ENCODE data around the gene SEMA6D. TPM values are rescaled to one million over a fixed set of nuclear protein-coding genes. Genes with fewer than 3 reads are reported as not detected.
A peak's percentile ranks its signal among the peaks of the same experiment; 100 is the strongest.

SEMA6D gene
- total and polyA plus RNA-seq, 2 donors (not counting 1 experiment from before 2014, with no cell fraction given) = 2.4 to 13.4 TPM

GRCh38 chr15:47781527-47781926 is 64.2 kb downstream of the SEMA6D start:
- no peaks in the 10 kb centered on the region for H3K36me3 ChIP-seq (ENCODE audit: control insufficient read depth, insufficient read depth, low read length)
- no peak overlapping the region for H3K4me3 ChIP-seq (replicated peaks in 1 of 4; ENCODE audit: control extremely low read depth in 1 of 4, insufficient read depth in 1 of 4, low read depth in 3 of 4, low read length in 4 of 4)
- no peak overlapping the region for H3K4me2 ChIP-seq (ENCODE audit: extremely low read depth, insufficient read depth, low read length)
- DNase-seq (ENCODE audit: low read depth in 2 of 2) = no peak
- H3K79me2 ChIP-seq (ENCODE audit: control insufficient read depth, insufficient read depth, low read length) = no peaks in the 10 kb centered on the region
- H2AFZ ChIP-seq (ENCODE audit: low read length) = no peak overlapping the region
- H3K9me3 ChIP-seq (ENCODE audit: control insufficient read depth, insufficient read depth, low read depth, low read length) = no peaks in the 10 kb centered on the region
- no peak overlapping the region for H3K9ac ChIP-seq (ENCODE audit: insufficient read depth, low read length)
- no peak overlapping the region for H3K27ac ChIP-seq (ENCODE audit: insufficient read depth, low read length)
- H3K4me1 ChIP-seq (ENCODE audit: control insufficient read depth, extremely low read depth, insufficient read depth, low read length) = no peaks in the 10 kb centered on the region
- TF ChIP-seq EZH2 (IDR thresholded peaks at IDR 0.05; ENCODE audit: low read length, missing control alignments) (no peak), CTCF (conservative IDR thresholded peaks at IDR 0.05 in 1 of 2, IDR thresholded peaks at IDR 0.05 in 1 of 2; ENCODE audit: low read depth in 1 of 2, low read length in 2 of 2) (no peak)
- no peaks in the 10 kb centered on the region for H4K20me1 ChIP-seq (ENCODE audit: control insufficient read depth, extremely low read depth, insufficient read depth, low read length)
- no peaks in the 10 kb centered on the region for H3K27me3 ChIP-seq (ENCODE audit: control insufficient read depth, insufficient read depth, low read length)

- H3K27me3 ChIP-seq (ENCODE audit: control insufficient read depth, insufficient read depth, low read length) = no peaks in the 10 kb centered on the region
- DNase-seq (ENCODE audit: low read depth in 2 of 2) = no peak
- H3K4me1 ChIP-seq (ENCODE audit: control insufficient read depth, extremely low read depth, insufficient read depth, low read length) = no peaks in the 10 kb centered on the region
- no peak overlapping the region for H3K4me2 ChIP-seq (ENCODE audit: extremely low read depth, insufficient read depth, low read length)
- H3K36me3 ChIP-seq (ENCODE audit: control insufficient read depth, insufficient read depth, low read length) = no peaks in the 10 kb centered on the region
- no peak for TF ChIP-seq EZH2 (IDR thresholded peaks at IDR 0.05; ENCODE audit: low read length, missing control alignments)
- TF ChIP-seq CTCF (conservative IDR thresholded peaks at IDR 0.05 in 1 of 2, IDR thresholded peaks at IDR 0.05 in 1 of 2; ENCODE audit: low read depth in 1 of 2, low read length in 2 of 2) = no peak
- no peak overlapping the region for H3K9ac ChIP-seq (ENCODE audit: insufficient read depth, low read length)
- H2AFZ ChIP-seq (ENCODE audit: low read length) = no peak overlapping the region
- no peak overlapping the region for H3K4me3 ChIP-seq (replicated peaks in 1 of 4; ENCODE audit: control extremely low read depth in 1 of 4, insufficient read depth in 1 of 4, low read depth in 3 of 4, low read length in 4 of 4)
- no peaks in the 10 kb centered on the region for H4K20me1 ChIP-seq (ENCODE audit: control insufficient read depth, extremely low read depth, insufficient read depth, low read length)
- no peaks in the 10 kb centered on the region for H3K79me2 ChIP-seq (ENCODE audit: control insufficient read depth, insufficient read depth, low read length)
- H3K27ac ChIP-seq (ENCODE audit: insufficient read depth, low read length) = no peak overlapping the region
- H3K9me3 ChIP-seq (ENCODE audit: control insufficient read depth, insufficient read depth, low read depth, low read length) = no peaks in the 10 kb centered on the region
These were observed 67.5 kb downstream of the SEMA6D start for GRCh38 chr15:47784820-47785219.

GRCh38 chr15:47786371-47786770 is 69.1 kb downstream of the SEMA6D start:
- Histone ChIP-seq H3K4me1 (ENCODE audit: control insufficient read depth, extremely low read depth, insufficient read depth, low read length) (no peaks in the 10 kb centered on the region), H3K9me3 (ENCODE audit: control insufficient read depth, insufficient read depth, low read depth, low read length) (no peaks in the 10 kb centered on the region), H3K9ac (ENCODE audit: insufficient read depth, low read length) (no peak overlapping the region), H3K36me3 (ENCODE audit: control insufficient read depth, insufficient read depth, low read length) (no peaks in the 10 kb centered on the region), H3K4me2 (ENCODE audit: extremely low read depth, insufficient read depth, low read length) (no peak overlapping the region), H4K20me1 (ENCODE audit: control insufficient read depth, extremely low read depth, insufficient read depth, low read length) (no peaks in the 10 kb centered on the region), H3K4me3 (replicated peaks in 1 of 4; ENCODE audit: control extremely low read depth in 1 of 4, insufficient read depth in 1 of 4, low read depth in 3 of 4, low read length in 4 of 4) (no peak overlapping the region), H3K79me2 (ENCODE audit: control insufficient read depth, insufficient read depth, low read length) (no peaks in the 10 kb centered on the region), H2AFZ (ENCODE audit: low read length) (no peak overlapping the region), H3K27me3 (ENCODE audit: control insufficient read depth, insufficient read depth, low read length) (no peaks in the 10 kb centered on the region), H3K27ac (ENCODE audit: insufficient read depth, low read length) (no peak overlapping the region)
- DNase-seq (ENCODE audit: low read depth in 2 of 2) = peak in 1 of 2 donors; percentile 29
- no peak for TF ChIP-seq EZH2 (IDR thresholded peaks at IDR 0.05; ENCODE audit: low read length, missing control alignments)
- TF ChIP-seq CTCF (conservative IDR thresholded peaks at IDR 0.05 in 1 of 2, IDR thresholded peaks at IDR 0.05 in 1 of 2; ENCODE audit: low read depth in 1 of 2, low read length in 2 of 2) = no peak
